GM12878 (cell line): Measurements from ENCODE around the gene ISLR2. TPM values are rescaled to one million over a fixed set of nuclear protein-coding genes. Genes with fewer than 3 reads are reported as not detected.

Experiments
- ATAC-seq: fragments of 200-7000 bp; cut with Tn5 transposase; 3 replicates; pipeline ENCODE4 v1.9.1; 2020; ENCODE audit warnings: mild to moderate bottlenecking, moderate library complexity
- BruUV-seq: library from RNA; stranded (reverse); fragments of 400-500 nt; replicated peaks from 2 replicates; lab custom pipeline; 2021; lab: Mats Ljungman, UMichigan
- CTCF ChIA-PET: fragments of 300-600 bp; sonication (Branson Sonifier 250); formaldehyde crosslinking; extraction: SDS; loops from one replicate; lab custom pipeline; 2021; ENCODE audit warnings: inconsistent platforms; lab: Yijun Ruan, JAX
- POLR2A ChIA-PET: fragments of 350-600 bp; formaldehyde crosslinking; extraction: SDS; loops from one replicate; lab custom pipeline; 2021; ENCODE audit warnings: inconsistent platforms; lab: Charles Lee
- RAD21 ChIA-PET: fragments of 300-600 bp; sonication (Branson Sonifier 250); formaldehyde crosslinking; loops from one replicate; lab custom pipeline; 2023; ENCODE audit warnings: antibody characterized with exemption; ENCODE audit not compliant: unreplicated experiment; lab: Charles Lee
- SMC1A ChIA-PET: fragments of 300-600 bp; sonication (Branson Sonifier 250); formaldehyde crosslinking; loops from one replicate; lab custom pipeline; 2023; ENCODE audit not compliant: unreplicated experiment, uncharacterized antibody; lab: Charles Lee
- DNase-seq: peaks from one replicate; pipeline ENCODE4 v3.0.0-alpha.2; 2011; ENCODE audit warnings: low read depth, low spot score
- FAIRE-seq: peaks from 3 replicates; lab custom pipeline; 2011; peaks lifted over from hg19 to GRCh38; lab: Jason Lieb, UNC
- H2AFZ ChIP-seq: 2 replicates; pipeline ENCODE4 v1.6.0; 2011; ENCODE audit warnings: low read depth, low read length, control low read depth; ENCODE audit not compliant: control insufficient read depth
- H3K27ac ChIP-seq: 2 replicates; pipeline ENCODE4 v1.5.1; 2011; ENCODE audit warnings: control low read depth; ENCODE audit not compliant: control insufficient read depth, insufficient read depth
- H3K27me3 ChIP-seq, 2 experiments: replicated peaks in 1 of 2; 2 replicates each; pipeline versions ENCODE4 v1.6.0 to v1.6.1; 2011; ENCODE audit warnings: low read length in 1 of 2; ENCODE audit not compliant: control insufficient read depth in 2 of 2, insufficient read depth in 2 of 2
- H3K36me3 ChIP-seq, 2 experiments: 2 replicates each; pipeline ENCODE4 v1.5.1; 2011; ENCODE audit warnings: low read length in 1 of 2; ENCODE audit not compliant: control insufficient read depth in 2 of 2, insufficient read depth in 2 of 2
- H3K4me1 ChIP-seq: 2 replicates; pipeline ENCODE4 v1.6.1; 2011; ENCODE audit warnings: mild to moderate bottlenecking, low read length, moderate library complexity, mixed read lengths; ENCODE audit not compliant: control insufficient read depth, insufficient read depth
- H3K4me2 ChIP-seq: 2 replicates; pipeline ENCODE4 v1.6.0; 2011; ENCODE audit warnings: control low read depth; ENCODE audit not compliant: control insufficient read depth, insufficient read depth
- H3K4me3 ChIP-seq: fragments of 200-600 bp; sonication (generic); 2 replicates; pipeline ENCODE4 v1.5.1; 2016
- H3K79me2 ChIP-seq: 2 replicates; pipeline ENCODE4 v1.6.0; 2011; ENCODE audit warnings: low read length; ENCODE audit not compliant: control insufficient read depth, insufficient read depth
- H3K9ac ChIP-seq: 2 replicates; pipeline ENCODE4 v1.8.0; 2011; ENCODE audit warnings: low read length, control low read depth, mixed read lengths; ENCODE audit not compliant: control insufficient read depth, insufficient read depth
- H3K9me3 ChIP-seq: replicated peaks from 3 replicates; pipeline ENCODE4 v1.5.1; 2011; ENCODE audit warnings: mild to moderate bottlenecking, low read length; ENCODE audit not compliant: control insufficient read depth, insufficient read depth
- H4K20me1 ChIP-seq: 2 replicates; pipeline ENCODE4 v1.6.0; 2011; ENCODE audit not compliant: control insufficient read depth, insufficient read depth
- BCL11A ChIP-seq: IDR thresholded peaks from 2 replicates; pipeline ENCODE4 v1.6.1; 2011; ENCODE audit warnings: low read depth, low read length
- CHD2 ChIP-seq: IDR thresholded peaks from 2 replicates; pipeline ENCODE4 v1.6.1; 2011; ENCODE audit warnings: low read depth, low read length, improper control_type of control experiment, borderline replicate concordance
- JUNB ChIP-seq: IDR thresholded peaks from 2 replicates; pipeline ENCODE4 v1.6.1; 2016; ENCODE audit warnings: antibody characterized with exemption, mild to moderate bottlenecking
- JUND ChIP-seq: IDR thresholded peaks from 2 replicates; pipeline ENCODE4 v1.6.1; 2012; ENCODE audit warnings: low read depth, mild to moderate bottlenecking, low read length, improper control_type of control experiment, moderate library complexity
- MTA2 ChIP-seq: fragments of 450-650 bp; IDR thresholded peaks from 2 replicates; pipeline ENCODE4 v1.6.1; 2016; ENCODE audit warnings: low read depth, mild to moderate bottlenecking, moderate library complexity
- NFXL1 ChIP-seq: fragments of 450-650 bp; IDR thresholded peaks from 2 replicates; pipeline ENCODE4 v1.6.1; 2017; ENCODE audit warnings: antibody characterized with exemption, mild to moderate bottlenecking, borderline replicate concordance
- RELA ChIP-seq: fragments of 450-650 bp; IDR thresholded peaks from 2 replicates; pipeline ENCODE4 v1.8.0; 2014; ENCODE audit warnings: borderline replicate concordance; ENCODE audit not compliant: partially characterized antibody
- ZNF207 ChIP-seq: fragments of 450-650 bp; IDR thresholded peaks from 2 replicates; pipeline ENCODE4 v1.6.1; 2014; ENCODE audit warnings: antibody characterized with exemption, mild to moderate bottlenecking, borderline replicate concordance
- WGBS: methylation state at CpG from one replicate; pipeline ENCODE4 v1.1.6; 2016; ENCODE audit warnings: low lambda C conversion rate; ENCODE audit not compliant: insufficient replicate concordance, insufficient coverage; ENCODE audit errors: missing lambda C conversion rate; 5-methylcytosine and 5-hydroxymethylcytosine counted together
- in situ Hi-C: fragments of 300-500 bp; cut with MboI; formaldehyde crosslinking; loops from 9 replicates; pipeline ENCODE4 v1.14.3; 2018; ENCODE audit warnings: mixed read lengths
- intact Hi-C: fragments of 100-400 bp; cut with micrococcal nuclease; formaldehyde crosslinking; loops from one replicate; pipeline ENCODE4 v1.14.2; 2022; ENCODE audit not compliant: unreplicated experiment
- polyA plus RNA-seq, 11 experiments: library from polyadenylated mRNA; depleted of rRNA in 4 of 11; unstranded in 6 of 11; stranded (reverse) in 5 of 11; fragments of >200 nt; fragmentation: Nextera tagmentation in 4 of 11; fragmentation: Illumina TruSeq in 1 of 11; extraction: Ambion mirVana in 4 of 11; extraction: Trizol in 1 of 11; gene quantifications; 1 replicate in 1 of 11; 2 replicates in 10 of 11; pipeline versions ENCODE4 v1.2.1 to v1.2.3, GENCODE V29; 2011 to 2016; ENCODE audit warnings: inconsistent platforms in 2 of 11, missing spikeins in 2 of 11, low read depth in 1 of 11
- total RNA-seq, 4 experiments: library from RNA; depleted of rRNA in 3 of 4; stranded (reverse); fragments of >200 nt in 3 of 4; fragmentation: Illumina TruSeq in 1 of 4; extraction: Trizol in 1 of 4; gene quantifications; 2 replicates each; pipeline versions ENCODE4 v1.2.1 to v1.2.3, GENCODE V29; 2013 to 2021
- TF ChIP-seq, protein P1 (sequence below): fragments of 450-650 bp; IDR thresholded peaks from 2 replicates; pipeline ENCODE4 v1.6.1; 2016; ENCODE audit warnings: mild to moderate bottlenecking, moderate library complexity, borderline replicate concordance
- TF ChIP-seq, protein P2 (sequence below): fragments of 450-650 bp; formaldehyde crosslinking; IDR thresholded peaks from 2 replicates; pipeline ENCODE4 v1.4.0; 2022; ENCODE audit warnings: mild to moderate bottlenecking, moderate library complexity
- TF ChIP-seq, protein P3 (sequence below): IDR thresholded peaks from 2 replicates; pipeline ENCODE4 v1.6.1; 2012; ENCODE audit warnings: low read depth, low read length, improper control_type of control experiment
- TF ChIP-seq, protein P4 (sequence below): IDR thresholded peaks from 2 replicates; pipeline ENCODE4 v1.6.1; 2011; ENCODE audit warnings: borderline replicate concordance, low read depth, mild to moderate bottlenecking, moderate library complexity, mixed read lengths, low read length; ENCODE audit not compliant: insufficient read depth; ENCODE audit errors: extremely low read length
- TF ChIP-seq, protein P5 (sequence below): fragments of 450-650 bp; IDR thresholded peaks from 2 replicates; pipeline ENCODE4 v1.6.1; 2017; ENCODE audit warnings: low read depth, mild to moderate bottlenecking, moderate library complexity

Gene ISLR2
- total and polyA plus RNA-seq, 10 of the 15 experiments (the other 5 are each of a cell fraction or from before 2014, with no cell fraction given) = 0.04 to 0.21 (median 0.07) TPM; not detected in 4

DNA sequence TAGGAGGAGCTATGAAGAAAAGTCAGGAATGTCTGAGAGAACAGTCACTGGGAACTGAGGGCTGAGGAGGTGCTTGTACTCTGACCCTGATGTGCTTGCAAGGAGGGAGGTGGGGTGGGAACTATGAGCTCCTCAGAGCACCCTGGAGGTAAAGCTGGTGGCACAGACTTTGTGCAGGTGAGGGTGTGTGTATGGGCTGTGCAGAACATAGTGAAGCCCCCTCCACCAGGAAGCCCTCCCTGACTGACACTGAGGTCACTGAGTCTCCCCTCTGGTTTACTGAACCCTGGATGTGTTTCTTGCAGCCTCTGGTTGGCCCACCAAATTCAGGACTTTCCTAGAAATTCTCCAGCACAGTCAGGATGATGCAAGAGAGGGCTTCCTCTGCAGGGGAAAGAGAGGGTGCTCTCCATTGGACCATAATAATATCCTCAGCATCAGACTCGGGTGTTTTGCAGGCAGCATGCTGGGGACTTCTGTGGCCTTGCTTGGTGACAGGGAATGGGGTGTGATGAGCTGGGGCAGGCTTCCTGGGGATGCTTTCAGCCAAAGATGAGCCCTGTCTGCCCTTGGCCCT is 41.7 kb downstream of the ISLR2 start:
- ChIA-PET CTCF (interaction anchor here (1.1 kb wide), 1 partner anchor 15 kb away, joined by 3 read pairs; no protein-coding TSS in a partner anchor), SMC1A (interaction anchor here (0.6 kb wide), 1 partner anchor 1264 kb away, joined by 3 read pairs; no protein-coding TSS in a partner anchor), RAD21 (no interaction called here), POLR2A (no interaction called here)
- Histone ChIP-seq H3K27me3 (no peaks in the 10 kb centered on the region), H3K27ac (no peak overlapping the region), H2AFZ (peak overlapping the region; percentile 23; the same call in 1 of the 2 replicates), H4K20me1 (no peaks in the 10 kb centered on the region), H3K79me2 (no peaks in the 10 kb centered on the region), H3K4me3 (no peak overlapping the region), H3K9me3 (no peaks in the 10 kb centered on the region), H3K36me3 (no peaks in the 10 kb centered on the region), H3K4me2 (no peak overlapping the region), H3K4me1 (peaks cover 17% of the 10 kb centered on the region), H3K9ac (no peak overlapping the region; the same call in 1 of the 2 replicates)
- DNase-seq (no peak), ATAC-seq (no peak), FAIRE-seq (peak; percentile 18)
- BruUV-seq = no TSS peak
- intact Hi-C loops (no loop called here), in situ Hi-C loops (no loop called here)
- WGBS = 94% methylated on average over 1 of the region's 1 CpG
- TF ChIP-seq JUND (no peak), ZNF207 (no peak), NFXL1 (no peak), RELA (no peak), BCL11A (no peak), JUNB (no peak), CHD2 (no peak), MTA2 (no peak)
- TF ChIP-seq, protein P1, sequence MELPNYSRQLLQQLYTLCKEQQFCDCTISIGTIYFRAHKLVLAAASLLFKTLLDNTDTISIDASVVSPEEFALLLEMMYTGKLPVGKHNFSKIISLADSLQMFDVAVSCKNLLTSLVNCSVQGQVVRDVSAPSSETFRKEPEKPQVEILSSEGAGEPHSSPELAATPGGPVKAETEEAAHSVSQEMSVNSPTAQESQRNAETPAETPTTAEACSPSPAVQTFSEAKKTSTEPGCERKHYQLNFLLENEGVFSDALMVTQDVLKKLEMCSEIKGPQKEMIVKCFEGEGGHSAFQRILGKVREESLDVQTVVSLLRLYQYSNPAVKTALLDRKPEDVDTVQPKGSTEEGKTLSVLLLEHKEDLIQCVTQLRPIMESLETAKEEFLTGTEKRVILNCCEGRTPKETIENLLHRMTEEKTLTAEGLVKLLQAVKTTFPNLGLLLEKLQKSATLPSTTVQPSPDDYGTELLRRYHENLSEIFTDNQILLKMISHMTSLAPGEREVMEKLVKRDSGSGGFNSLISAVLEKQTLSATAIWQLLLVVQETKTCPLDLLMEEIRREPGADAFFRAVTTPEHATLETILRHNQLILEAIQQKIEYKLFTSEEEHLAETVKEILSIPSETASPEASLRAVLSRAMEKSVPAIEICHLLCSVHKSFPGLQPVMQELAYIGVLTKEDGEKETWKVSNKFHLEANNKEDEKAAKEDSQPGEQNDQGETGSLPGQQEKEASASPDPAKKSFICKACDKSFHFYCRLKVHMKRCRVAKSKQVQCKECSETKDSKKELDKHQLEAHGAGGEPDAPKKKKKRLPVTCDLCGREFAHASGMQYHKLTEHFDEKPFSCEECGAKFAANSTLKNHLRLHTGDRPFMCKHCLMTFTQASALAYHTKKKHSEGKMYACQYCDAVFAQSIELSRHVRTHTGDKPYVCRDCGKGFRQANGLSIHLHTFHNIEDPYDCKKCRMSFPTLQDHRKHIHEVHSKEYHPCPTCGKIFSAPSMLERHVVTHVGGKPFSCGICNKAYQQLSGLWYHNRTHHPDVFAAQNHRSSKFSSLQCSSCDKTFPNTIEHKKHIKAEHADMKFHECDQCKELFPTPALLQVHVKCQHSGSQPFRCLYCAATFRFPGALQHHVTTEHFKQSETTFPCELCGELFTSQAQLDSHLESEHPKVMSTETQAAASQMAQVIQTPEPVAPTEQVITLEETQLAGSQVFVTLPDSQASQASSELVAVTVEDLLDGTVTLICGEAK = no peak
- TF ChIP-seq, protein P2, sequence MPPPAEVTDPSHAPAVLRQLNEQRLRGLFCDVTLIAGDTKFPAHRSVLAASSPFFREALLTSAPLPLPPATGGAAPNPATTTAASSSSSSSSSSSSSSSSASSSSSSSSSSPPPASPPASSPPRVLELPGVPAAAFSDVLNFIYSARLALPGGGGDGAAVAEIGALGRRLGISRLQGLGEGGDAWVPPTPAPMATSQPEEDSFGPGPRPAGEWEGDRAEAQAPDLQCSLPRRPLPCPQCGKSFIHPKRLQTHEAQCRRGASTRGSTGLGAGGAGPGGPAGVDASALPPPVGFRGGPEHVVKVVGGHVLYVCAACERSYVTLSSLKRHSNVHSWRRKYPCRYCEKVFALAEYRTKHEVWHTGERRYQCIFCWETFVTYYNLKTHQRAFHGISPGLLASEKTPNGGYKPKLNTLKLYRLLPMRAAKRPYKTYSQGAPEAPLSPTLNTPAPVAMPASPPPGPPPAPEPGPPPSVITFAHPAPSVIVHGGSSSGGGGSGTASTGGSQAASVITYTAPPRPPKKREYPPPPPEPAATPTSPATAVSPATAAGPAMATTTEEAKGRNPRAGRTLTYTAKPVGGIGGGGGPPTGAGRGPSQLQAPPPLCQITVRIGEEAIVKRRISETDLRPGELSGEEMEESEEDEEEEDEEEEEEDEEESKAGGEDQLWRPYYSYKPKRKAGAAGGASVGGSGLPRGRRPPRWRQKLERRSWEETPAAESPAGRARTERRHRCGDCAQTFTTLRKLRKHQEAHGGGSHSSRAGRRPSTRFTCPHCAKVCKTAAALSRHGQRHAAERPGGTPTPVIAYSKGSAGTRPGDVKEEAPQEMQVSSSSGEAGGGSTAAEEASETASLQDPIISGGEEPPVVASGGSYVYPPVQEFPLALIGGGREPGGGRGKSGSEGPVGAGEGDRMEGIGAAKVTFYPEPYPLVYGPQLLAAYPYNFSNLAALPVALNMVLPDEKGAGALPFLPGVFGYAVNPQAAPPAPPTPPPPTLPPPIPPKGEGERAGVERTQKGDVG (CRISPR knock-in tag) = no peak
- TF ChIP-seq, protein P3, sequence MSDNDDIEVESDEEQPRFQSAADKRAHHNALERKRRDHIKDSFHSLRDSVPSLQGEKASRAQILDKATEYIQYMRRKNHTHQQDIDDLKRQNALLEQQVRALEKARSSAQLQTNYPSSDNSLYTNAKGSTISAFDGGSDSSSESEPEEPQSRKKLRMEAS = no peak
- TF ChIP-seq, protein P4, sequence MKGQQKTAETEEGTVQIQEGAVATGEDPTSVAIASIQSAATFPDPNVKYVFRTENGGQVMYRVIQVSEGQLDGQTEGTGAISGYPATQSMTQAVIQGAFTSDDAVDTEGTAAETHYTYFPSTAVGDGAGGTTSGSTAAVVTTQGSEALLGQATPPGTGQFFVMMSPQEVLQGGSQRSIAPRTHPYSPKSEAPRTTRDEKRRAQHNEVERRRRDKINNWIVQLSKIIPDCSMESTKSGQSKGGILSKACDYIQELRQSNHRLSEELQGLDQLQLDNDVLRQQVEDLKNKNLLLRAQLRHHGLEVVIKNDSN = no peak
- TF ChIP-seq, protein P5, sequence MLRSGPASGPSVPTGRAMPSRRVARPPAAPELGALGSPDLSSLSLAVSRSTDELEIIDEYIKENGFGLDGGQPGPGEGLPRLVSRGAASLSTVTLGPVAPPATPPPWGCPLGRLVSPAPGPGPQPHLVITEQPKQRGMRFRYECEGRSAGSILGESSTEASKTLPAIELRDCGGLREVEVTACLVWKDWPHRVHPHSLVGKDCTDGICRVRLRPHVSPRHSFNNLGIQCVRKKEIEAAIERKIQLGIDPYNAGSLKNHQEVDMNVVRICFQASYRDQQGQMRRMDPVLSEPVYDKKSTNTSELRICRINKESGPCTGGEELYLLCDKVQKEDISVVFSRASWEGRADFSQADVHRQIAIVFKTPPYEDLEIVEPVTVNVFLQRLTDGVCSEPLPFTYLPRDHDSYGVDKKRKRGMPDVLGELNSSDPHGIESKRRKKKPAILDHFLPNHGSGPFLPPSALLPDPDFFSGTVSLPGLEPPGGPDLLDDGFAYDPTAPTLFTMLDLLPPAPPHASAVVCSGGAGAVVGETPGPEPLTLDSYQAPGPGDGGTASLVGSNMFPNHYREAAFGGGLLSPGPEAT = no peak
